ENCODE results near the gene TNFRSF9. TPM values are rescaled to one million over a fixed set of nuclear protein-coding genes. Genes with fewer than 3 reads are reported as not detected.

Gene TNFRSF9
- total RNA-seq, 1 experiment from 2014 or later: not detected

GRCh38 chr1:7888248-7889081 lies 52.2 kb downstream of the TNFRSF9 start:
- H2BK20ac ChIP-seq (ENCODE audit: low read depth, low read length, poor library complexity, severe bottlenecking): no peak overlapping the region
- Mint-ChIP-seq H3K27me3 (ENCODE audit: low read depth) (peaks cover 4% of the 10 kb centered on the region; the same call in 1 of the 2 replicates), H3K36me3 (ENCODE audit: insufficient read depth in 1 of 3, low read depth in 3 of 3) (no peaks in the 10 kb centered on the region; a peak in 1 of 7 replicates), H3K4me1 (0 out of 4 replicates have a peak, but pooled peaks cover 0 to 3% of the 10 kb centered on the region in 2 experiments), H3K9me3 (peaks cover 5 to 7% of the 10 kb centered on the region in 2 experiments; a peak in 4 of 5 replicates), H3K4me3 (no peak overlapping the region), H3K27ac (no peak overlapping the region)
- no peaks in the 10 kb centered on the region for H3K4me1 ChIP-seq (ENCODE audit: insufficient read depth, low read length)
- H3K9me3 ChIP-seq (ENCODE audit: control insufficient read depth, low read depth, low read length): no peaks in the 10 kb centered on the region
- H3K23ac ChIP-seq (ENCODE audit: insufficient read length, low read depth, low read length): no peak overlapping the region
- no CpG with 5 or more reads among the region's 9 CpGs for WGBS (ENCODE audit: extremely low coverage, insufficient read length, low lambda C conversion rate)
- no peak overlapping the region for H2BK120ac ChIP-seq (ENCODE audit: low read depth, low read length, poor library complexity, severe bottlenecking)
- H3K4ac ChIP-seq (ENCODE audit: low read depth, low read length): no peak overlapping the region
- H3K27ac ChIP-seq (ENCODE audit: insufficient read length, low read depth, low read length): no peak overlapping the region
- H3K14ac ChIP-seq (ENCODE audit: insufficient read depth, low read length): no peak overlapping the region
- no peaks in the 10 kb centered on the region for H3K79me2 ChIP-seq (ENCODE audit: insufficient read depth, low read length)
- H4K20me1 ChIP-seq (ENCODE audit: control insufficient read depth, insufficient read depth, insufficient read length): no peaks in the 10 kb centered on the region
- no peak overlapping the region for H4K91ac ChIP-seq (ENCODE audit: insufficient read length, low read depth, low read length)
- no peak overlapping the region for H2AK5ac ChIP-seq (ENCODE audit: insufficient read length, low read length)
- no peak overlapping the region for H3T11ph ChIP-seq (ENCODE audit: low read length)
- H2AFZ ChIP-seq (ENCODE audit: low read length): no peak overlapping the region
- TF ChIP-seq, protein P1, sequence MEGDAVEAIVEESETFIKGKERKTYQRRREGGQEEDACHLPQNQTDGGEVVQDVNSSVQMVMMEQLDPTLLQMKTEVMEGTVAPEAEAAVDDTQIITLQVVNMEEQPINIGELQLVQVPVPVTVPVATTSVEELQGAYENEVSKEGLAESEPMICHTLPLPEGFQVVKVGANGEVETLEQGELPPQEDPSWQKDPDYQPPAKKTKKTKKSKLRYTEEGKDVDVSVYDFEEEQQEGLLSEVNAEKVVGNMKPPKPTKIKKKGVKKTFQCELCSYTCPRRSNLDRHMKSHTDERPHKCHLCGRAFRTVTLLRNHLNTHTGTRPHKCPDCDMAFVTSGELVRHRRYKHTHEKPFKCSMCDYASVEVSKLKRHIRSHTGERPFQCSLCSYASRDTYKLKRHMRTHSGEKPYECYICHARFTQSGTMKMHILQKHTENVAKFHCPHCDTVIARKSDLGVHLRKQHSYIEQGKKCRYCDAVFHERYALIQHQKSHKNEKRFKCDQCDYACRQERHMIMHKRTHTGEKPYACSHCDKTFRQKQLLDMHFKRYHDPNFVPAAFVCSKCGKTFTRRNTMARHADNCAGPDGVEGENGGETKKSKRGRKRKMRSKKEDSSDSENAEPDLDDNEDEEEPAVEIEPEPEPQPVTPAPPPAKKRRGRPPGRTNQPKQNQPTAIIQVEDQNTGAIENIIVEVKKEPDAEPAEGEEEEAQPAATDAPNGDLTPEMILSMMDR (conservative IDR thresholded peaks at IDR 0.05): no peak
- H2BK12ac ChIP-seq (ENCODE audit: insufficient read length, low read depth, low read length): no peak overlapping the region
- no peak overlapping the region for H3K18ac ChIP-seq (ENCODE audit: insufficient read length, low read depth, low read length)
- H4K8ac ChIP-seq (replicated peaks; ENCODE audit: insufficient read length, low read depth, low read length): no peak overlapping the region
- no peak overlapping the region for H4K5ac ChIP-seq (ENCODE audit: insufficient read length, low read depth, low read length)
- H2BK15ac ChIP-seq (ENCODE audit: low read depth, low read length): no peak overlapping the region
- no peak overlapping the region for H3K56ac ChIP-seq (ENCODE audit: insufficient read length, low read depth, low read length)
- H3K9ac ChIP-seq (ENCODE audit: extremely low read depth, insufficient read length, low read length): no peak overlapping the region
- DNase-seq: no peak
- H3K79me1 ChIP-seq (ENCODE audit: insufficient read depth, low read depth, low read length, poor library complexity, severe bottlenecking): no peaks in the 10 kb centered on the region
- H3K27me3 ChIP-seq (ENCODE audit: insufficient read depth, low read length): no peaks in the 10 kb centered on the region
- no peaks in the 10 kb centered on the region for H3K23me2 ChIP-seq (ENCODE audit: insufficient read length, low read depth, low read length, poor library complexity, severe bottlenecking)
- no peak overlapping the region for H3K4me2 ChIP-seq (ENCODE audit: insufficient read depth, insufficient read length, low read length)
- no peak overlapping the region for H2BK5ac ChIP-seq (ENCODE audit: insufficient read length, low read length)
